ENCODE measurements around the gene CMPK1.

The CMPK1 gene

GRCh38 chr1:47396671-47397196 lies 63.1 kb downstream of the CMPK1 start:
- DNase-seq (ENCODE audit: low read depth): no peak

- DNase-seq (ENCODE audit: low read depth): no peak
These were observed 65.7 kb downstream of the CMPK1 start for GRCh38 chr1:47399138-47399845.

- DNase-seq (ENCODE audit: low read depth): no peak
These were observed 66.2 kb downstream of the CMPK1 start for GRCh38 chr1:47399846-47400155.

GRCh38 chr1:47401761-47402160 lies 68.2 kb downstream of the CMPK1 start:
- DNase-seq (ENCODE audit: low read depth): no peak

GRCh38 chr1:47402591-47402990 lies 69.0 kb downstream of the CMPK1 start:
- no peak for DNase-seq (ENCODE audit: low read depth)

- DNase-seq (ENCODE audit: low read depth): no peak
These were observed 69.8 kb downstream of the CMPK1 start for GRCh38 chr1:47403321-47403910.

- DNase-seq (ENCODE audit: low read depth): no peak
These were observed 72.1 kb downstream of the CMPK1 start for GRCh38 chr1:47405697-47406096.

- DNase-seq (ENCODE audit: low read depth): no peak
These were observed 73.4 kb downstream of the CMPK1 start for GRCh38 chr1:47406966-47407365.

- DNase-seq (ENCODE audit: low read depth): no peak
These were observed 73.9 kb downstream of the CMPK1 start for GRCh38 chr1:47407481-47407880.

GRCh38 chr1:47409311-47410067 lies 75.9 kb downstream of the CMPK1 start:
- DNase-seq (ENCODE audit: low read depth): no peak

- no peak for DNase-seq (ENCODE audit: low read depth)
These were observed 76.5 kb downstream of the CMPK1 start for GRCh38 chr1:47410068-47410455.

GRCh38 chr1:47411436-47411835 lies 77.8 kb downstream of the CMPK1 start:
- DNase-seq (ENCODE audit: low read depth): no peak

GRCh38 chr1:47412437-47412836 lies 78.8 kb downstream of the CMPK1 start:
- DNase-seq (ENCODE audit: low read depth): no peak

GRCh38 chr1:47415728-47416318 lies 82.2 kb downstream of the CMPK1 start, which contains the start of gene FOXE3:
FOXE3 (plus strand) TSS chr1:47416285; CDS start chr1:47416316, 31 bp downstream.
- no peak for DNase-seq (ENCODE audit: low read depth)

- DNase-seq (ENCODE audit: low read depth): no peak
These were observed 83.0 kb downstream of the CMPK1 start for GRCh38 chr1:47416319-47417169.

GRCh38 chr1:47417170-47418044 lies 83.8 kb downstream of the CMPK1 start:
- no peak for DNase-seq (ENCODE audit: low read depth)

- no peak for DNase-seq (ENCODE audit: low read depth)
These were observed 84.5 kb downstream of the CMPK1 start for GRCh38 chr1:47418122-47418521.

- no peak for DNase-seq (ENCODE audit: low read depth)
These were observed 85.2 kb downstream of the CMPK1 start for GRCh38 chr1:47418681-47419325.

GRCh38 chr1:47420547-47420946 lies 87.0 kb downstream of the CMPK1 start:
- DNase-seq (ENCODE audit: low read depth): no peak

- no peak for DNase-seq (ENCODE audit: low read depth)
These were observed 90.3 kb downstream of the CMPK1 start for GRCh38 chr1:47423872-47424271.
